IMR-90 (cell line): Measurements from ENCODE around the gene IGSF9B. TPM values are rescaled to one million over a fixed set of nuclear protein-coding genes. Genes with fewer than 3 reads are reported as not detected.

Source experiments
- ATAC-seq: fragments of 200-7000 bp; cut with Tn5 transposase; 2 replicates; pipeline ENCODE4 v1.9.1; 2020; ENCODE audit warnings: low read depth, mild to moderate bottlenecking, moderate library complexity
- BruUV-seq: library from RNA; stranded (reverse); fragments of 400-500 nt; replicated peaks from 2 replicates; lab custom pipeline; 2021; lab: Mats Ljungman, UMichigan
- CTCF ChIA-PET: fragments of 300-600 bp; formaldehyde crosslinking; extraction: SDS; loops from one replicate; lab custom pipeline; 2021; ENCODE audit warnings: antibody characterized with exemption; lab: Yijun Ruan, JAX
- POLR2A ChIA-PET: fragments of 300-600 bp; sonication (Branson Sonifier 250); formaldehyde crosslinking; loops from one replicate; lab custom pipeline; 2022; ENCODE audit warnings: antibody characterized with exemption; ENCODE audit not compliant: unreplicated experiment; lab: Charles Lee
- DNase-seq: peaks from one replicate; pipeline ENCODE4 v3.0.0; 2013
- H2AFZ ChIP-seq: replicated peaks from 2 replicates; pipeline ENCODE3; 2013; ENCODE audit warnings: low read length, mild to moderate bottlenecking; ENCODE audit not compliant: poor library complexity
- H2AK5ac ChIP-seq: 2 replicates; pipeline ENCODE4 v1.6.1; 2013; ENCODE audit warnings: low read depth, low read length, inconsistent platforms
- H2AK9ac ChIP-seq: replicated peaks from 2 replicates; pipeline ENCODE3; 2013; ENCODE audit warnings: mild to moderate bottlenecking, low read depth, low read length, moderate library complexity; ENCODE audit not compliant: poor library complexity
- H2BK120ac ChIP-seq: 2 replicates; pipeline ENCODE4 v1.6.1; 2013; ENCODE audit warnings: low read depth, low read length, inconsistent platforms
- H2BK15ac ChIP-seq: 3 replicates; pipeline ENCODE4 v1.6.1; 2013; ENCODE audit warnings: low read depth, low read length, inconsistent platforms
- H2BK20ac ChIP-seq: 2 replicates; pipeline ENCODE4 v1.6.1; 2013; ENCODE audit warnings: low read depth, mild to moderate bottlenecking, inconsistent platforms, low read length, moderate library complexity
- H2BK5ac ChIP-seq: 2 replicates; pipeline ENCODE4 v1.6.1; 2013; ENCODE audit warnings: mild to moderate bottlenecking, low read depth, low read length, inconsistent platforms; ENCODE audit not compliant: poor library complexity, severe bottlenecking
- H3K14ac ChIP-seq: replicated peaks from 2 replicates; pipeline ENCODE4 v1.6.1; 2013; ENCODE audit warnings: low read depth, low read length, inconsistent platforms
- H3K18ac ChIP-seq: 2 replicates; pipeline ENCODE4 v1.6.1; 2013; ENCODE audit warnings: low read depth, low read length, control low read depth
- H3K23ac ChIP-seq: 2 replicates; pipeline ENCODE4 v1.6.1; 2013; ENCODE audit warnings: low read depth, low read length, inconsistent platforms
- H3K27ac ChIP-seq: 2 replicates; pipeline ENCODE4 v1.5.1; 2013; ENCODE audit warnings: mild to moderate bottlenecking, control low read depth, low read length; ENCODE audit not compliant: insufficient read depth
- H3K27me3 ChIP-seq: 2 replicates; pipeline ENCODE4 v1.6.1; 2013; ENCODE audit warnings: low read length; ENCODE audit not compliant: control insufficient read depth, insufficient read depth
- H3K36me3 ChIP-seq: 2 replicates; pipeline ENCODE4 v1.6.1; 2013; ENCODE audit warnings: low read length, mixed read lengths; ENCODE audit not compliant: control insufficient read depth, insufficient read depth
- H3K4ac ChIP-seq: 2 replicates; pipeline ENCODE4 v1.6.1; 2013; ENCODE audit warnings: low read depth, low read length, inconsistent platforms
- H3K4me1 ChIP-seq: 2 replicates; pipeline ENCODE4 v1.6.1; 2013; ENCODE audit warnings: low read length, mixed read lengths; ENCODE audit not compliant: control insufficient read depth, insufficient read depth
- H3K4me2 ChIP-seq: 2 replicates; pipeline ENCODE4 v1.6.1; 2013; ENCODE audit warnings: low read depth, mild to moderate bottlenecking, control low read depth, low read length, moderate library complexity
- H3K4me3 ChIP-seq: 2 replicates; pipeline ENCODE4 v1.5.1; 2013; ENCODE audit warnings: low read depth, mild to moderate bottlenecking, control low read depth, low read length, moderate library complexity; ENCODE audit not compliant: insufficient read depth
- H3K56ac ChIP-seq: 2 replicates; pipeline ENCODE4 v1.6.1; 2013; ENCODE audit warnings: low read length, inconsistent platforms; ENCODE audit not compliant: insufficient read depth; ENCODE audit errors: extremely low read depth
- H3K79me1 ChIP-seq, 2 experiments: 2 replicates each; pipeline ENCODE4 v1.6.1; 2013; ENCODE audit warnings: low read length in 2 of 2, inconsistent platforms in 1 of 2, low read depth in 1 of 2
- H3K9ac ChIP-seq: 2 replicates; pipeline ENCODE4 v1.6.1; 2013; ENCODE audit warnings: low read depth, low read length, control low read depth
- H3K9me1 ChIP-seq: 2 replicates; pipeline ENCODE4 v1.6.1; 2013; ENCODE audit warnings: low read length, inconsistent platforms; ENCODE audit not compliant: insufficient read depth
- H3K9me3 ChIP-seq: 2 replicates; pipeline ENCODE4 v1.6.1; 2013; ENCODE audit warnings: low read length; ENCODE audit not compliant: control insufficient read depth, insufficient read depth
- H4K20me1 ChIP-seq: 2 replicates; pipeline ENCODE4 v1.6.1; 2013; ENCODE audit warnings: low read length, inconsistent platforms; ENCODE audit not compliant: insufficient read depth
- H4K5ac ChIP-seq: 2 replicates; pipeline ENCODE4 v1.6.1; 2013; ENCODE audit warnings: mild to moderate bottlenecking, low read depth, low read length, control low read depth
- H4K8ac ChIP-seq, 2 experiments: 2 replicates each; pipeline ENCODE4 v1.6.1; 2013; ENCODE audit warnings: low read depth in 2 of 2, low read length in 2 of 2, control low read depth in 1 of 2, inconsistent platforms in 1 of 2
- H4K91ac ChIP-seq: 2 replicates; pipeline ENCODE4 v1.6.1; 2013; ENCODE audit warnings: low read depth, low read length, inconsistent platforms; ENCODE audit not compliant: insufficient read depth
- CEBPB ChIP-seq: IDR thresholded peaks from 2 replicates; pipeline ENCODE4 v1.6.1; 2012; ENCODE audit warnings: low read depth, low read length, improper control_type of control experiment
- CHD1 ChIP-seq: IDR thresholded peaks from 2 replicates; pipeline ENCODE4 v1.6.1; 2012; ENCODE audit warnings: low read depth, low read length, improper control_type of control experiment
- ELK1 ChIP-seq: fragments of 150-350 bp; IDR thresholded peaks from 2 replicates; pipeline ENCODE4 v1.6.1; 2016; ENCODE audit warnings: low read depth, mild to moderate bottlenecking, low read length, moderate library complexity, borderline replicate concordance
- FOS ChIP-seq: fragments of 150-350 bp; IDR thresholded peaks from 2 replicates; pipeline ENCODE4 v1.6.1; 2016; ENCODE audit warnings: low read depth, low read length
- MAZ ChIP-seq: IDR thresholded peaks from 2 replicates; pipeline ENCODE4 v1.6.1; 2012; ENCODE audit warnings: low read depth, mild to moderate bottlenecking, low read length, improper control_type of control experiment, moderate library complexity, borderline replicate concordance
- MXI1 ChIP-seq: IDR thresholded peaks from 2 replicates; pipeline ENCODE4 v1.6.1; 2012; ENCODE audit warnings: low read depth, mild to moderate bottlenecking, low read length, moderate library complexity, borderline replicate concordance
- POLR2A ChIP-seq: IDR thresholded peaks from 2 replicates; pipeline ENCODE4 v1.6.1; 2012; ENCODE audit warnings: mild to moderate bottlenecking, low read depth, low read length
- RAD21 ChIP-seq: IDR thresholded peaks from 2 replicates; pipeline ENCODE4 v1.6.1; 2012; ENCODE audit warnings: low read length, improper control_type of control experiment
- RCOR1 ChIP-seq: IDR thresholded peaks from 2 replicates; pipeline ENCODE4 v1.6.1; 2012; ENCODE audit warnings: mild to moderate bottlenecking, low read length, improper control_type of control experiment; ENCODE audit not compliant: insufficient replicate concordance
- WGBS, 2 experiments: methylation state at CpG; one replicate each; pipeline versions ENCODE4 v1.1.5 to v1.1.7; 2013; ENCODE audit warnings: missing lambda C conversion rate in 2 of 2; ENCODE audit not compliant: insufficient read length in 1 of 2; ENCODE audit errors: extremely low coverage in 2 of 2; 5-methylcytosine and 5-hydroxymethylcytosine counted together
- dilution Hi-C: fragments of 300-500 bp; cut with HindIII; formaldehyde crosslinking; loops from one replicate; pipeline ENCODE4 v1.14.3; 2018; ENCODE audit warnings: low sequenced_read_pairs; ENCODE audit not compliant: unreplicated experiment
- in situ Hi-C: fragments of 300-500 bp; cut with MboI; formaldehyde crosslinking; loops from 3 replicates; pipeline ENCODE4 v1.14.3; 2019; ENCODE audit warnings: low sequenced_read_pairs, inconsistent platforms, mixed read lengths
- intact Hi-C: fragments of 100-400 bp; cut with micrococcal nuclease; formaldehyde crosslinking; loops from 2 replicates; pipeline ENCODE4 v1.10.0; 2022
- polyA plus RNA-seq, 3 experiments: library from polyadenylated mRNA; depleted of rRNA; stranded (reverse); fragments of >200 nt; gene quantifications; 2 replicates each; pipeline ENCODE4 v1.2.3, GENCODE V29; 2012; ENCODE audit warnings: low replicate concordance in 1 of 3
- total RNA-seq: library from RNA; depleted of rRNA; stranded (reverse); fragments of >200 nt; gene quantifications from 2 replicates; pipeline ENCODE4 v1.2.3, GENCODE V29; 2012
- TF ChIP-seq, protein P1 (sequence below): conservative IDR thresholded peaks from 2 replicates; pipeline ENCODE4 v1.5.1; 2012; ENCODE audit warnings: mild to moderate bottlenecking, low read depth, low read length, improper control_type of control experiment
- TF ChIP-seq, protein P2 (sequence below): fragments of 150-350 bp; IDR thresholded peaks from 2 replicates; pipeline ENCODE4 v1.6.1; 2017; ENCODE audit warnings: mild to moderate bottlenecking, antibody characterized with exemption, low read length, low read depth

Gene IGSF9B
- total and polyA plus RNA-seq, 2 of the 4 experiments (the other 2 are of a cell fraction): under 0.01 to 0.10 TPM

GRCh38 chr11:133948711-133949110, 8.1 kb downstream of the IGSF9B start:
- Histone ChIP-seq H4K91ac (no peak overlapping the region), H3K14ac (no peak overlapping the region), H3K9me1 (no peaks in the 10 kb centered on the region), H3K27me3 (peaks cover 29% of the 10 kb centered on the region; the same call in 1 of the 2 replicates), H3K18ac (no peak overlapping the region), H3K36me3 (no peaks in the 10 kb centered on the region), H2BK20ac (no peak overlapping the region), H2BK15ac (no peak overlapping the region), H3K4ac (no peak overlapping the region), H3K56ac (no peak overlapping the region), H2AK9ac (no peak overlapping the region), H3K27ac (no peak overlapping the region), H2BK5ac (no peak overlapping the region), H3K79me1 (no peaks in the 10 kb centered on the region), H3K9ac (no peak overlapping the region), H2AK5ac (no peak overlapping the region), H4K8ac (no peak overlapping the region), H2AFZ (no peak overlapping the region), H3K4me3 (no peak overlapping the region), H3K23ac (no peak overlapping the region), H3K4me1 (peaks cover 2% of the 10 kb centered on the region; the same call in 1 of the 2 replicates), H4K5ac (no peak overlapping the region), H3K4me2 (no peak overlapping the region), H2BK120ac (no peak overlapping the region), H3K9me3 (no peaks in the 10 kb centered on the region), H4K20me1 (no peaks in the 10 kb centered on the region)
- CTCF ChIA-PET: no interaction called here
- TF ChIP-seq, protein P1, sequence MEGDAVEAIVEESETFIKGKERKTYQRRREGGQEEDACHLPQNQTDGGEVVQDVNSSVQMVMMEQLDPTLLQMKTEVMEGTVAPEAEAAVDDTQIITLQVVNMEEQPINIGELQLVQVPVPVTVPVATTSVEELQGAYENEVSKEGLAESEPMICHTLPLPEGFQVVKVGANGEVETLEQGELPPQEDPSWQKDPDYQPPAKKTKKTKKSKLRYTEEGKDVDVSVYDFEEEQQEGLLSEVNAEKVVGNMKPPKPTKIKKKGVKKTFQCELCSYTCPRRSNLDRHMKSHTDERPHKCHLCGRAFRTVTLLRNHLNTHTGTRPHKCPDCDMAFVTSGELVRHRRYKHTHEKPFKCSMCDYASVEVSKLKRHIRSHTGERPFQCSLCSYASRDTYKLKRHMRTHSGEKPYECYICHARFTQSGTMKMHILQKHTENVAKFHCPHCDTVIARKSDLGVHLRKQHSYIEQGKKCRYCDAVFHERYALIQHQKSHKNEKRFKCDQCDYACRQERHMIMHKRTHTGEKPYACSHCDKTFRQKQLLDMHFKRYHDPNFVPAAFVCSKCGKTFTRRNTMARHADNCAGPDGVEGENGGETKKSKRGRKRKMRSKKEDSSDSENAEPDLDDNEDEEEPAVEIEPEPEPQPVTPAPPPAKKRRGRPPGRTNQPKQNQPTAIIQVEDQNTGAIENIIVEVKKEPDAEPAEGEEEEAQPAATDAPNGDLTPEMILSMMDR: no peak
- no peak for TF ChIP-seq CHD1
- no peak for TF ChIP-seq FOS
- TF ChIP-seq ELK1: no peak
- no peak for TF ChIP-seq RAD21
- no peak for TF ChIP-seq MXI1
- TF ChIP-seq POLR2A: no peak
- no peak for TF ChIP-seq RCOR1
- TF ChIP-seq, protein P2, sequence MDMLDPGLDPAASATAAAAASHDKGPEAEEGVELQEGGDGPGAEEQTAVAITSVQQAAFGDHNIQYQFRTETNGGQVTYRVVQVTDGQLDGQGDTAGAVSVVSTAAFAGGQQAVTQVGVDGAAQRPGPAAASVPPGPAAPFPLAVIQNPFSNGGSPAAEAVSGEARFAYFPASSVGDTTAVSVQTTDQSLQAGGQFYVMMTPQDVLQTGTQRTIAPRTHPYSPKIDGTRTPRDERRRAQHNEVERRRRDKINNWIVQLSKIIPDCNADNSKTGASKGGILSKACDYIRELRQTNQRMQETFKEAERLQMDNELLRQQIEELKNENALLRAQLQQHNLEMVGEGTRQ: no peak
- no peak for TF ChIP-seq CEBPB
- TF ChIP-seq MAZ: no peak
- dilution Hi-C loops (no loop called here), intact Hi-C loops (no loop called here), in situ Hi-C loops (no loop called here)
- POLR2A ChIA-PET: no interaction called here
- ATAC-seq: no peak
- WGBS, 2 experiments: 8% methylated on average over 2 of the region's 9 CpGs; no CpG with 5 or more reads in 1 of the 2 experiments
- BruUV-seq: no TSS peak
- DNase-seq: no peak
